OCI-LY3 (cell line): ENCODE measurements around the gene GON4L.
"Not testable (repeated sequence)": the region's sequence is repeated elsewhere in the genome, so short reads cannot be mapped to it uniquely, and the experiment has no call there.

ENCODE experiments used
- H2AFZ ChIP-seq: fragments of 200-600, 300-600 bp; shearing (Covaris generic); 2 replicates; pipeline ENCODE4 v1.6.0; 2014; ENCODE audit warnings: antibody characterized with exemption, low read depth, low read length
- H3K27ac ChIP-seq: fragments of 200-600, 300-600 bp; sonication (generic); 2 replicates; pipeline ENCODE4 v1.5.1; 2014; ENCODE audit warnings: mild to moderate bottlenecking, low read length, moderate library complexity, mixed read lengths
- H3K27me3 ChIP-seq: fragments of 200-600, 300-600 bp; sonication (generic); 2 replicates; pipeline ENCODE4 v1.6.1; 2014; ENCODE audit warnings: low read depth, low read length, mixed read lengths
- H3K36me3 ChIP-seq: fragments of 200-600, 300-600 bp; sonication (generic); replicated peaks from 2 replicates; pipeline ENCODE3; 2014; ENCODE audit warnings: low read depth, low read length, mixed read lengths
- H3K4me1 ChIP-seq: fragments of 300-600, 200-600 bp; sonication (generic); 2 replicates; pipeline ENCODE4 v1.6.1; 2014; ENCODE audit warnings: low read length, mixed read lengths
- H3K4me2 ChIP-seq: fragments of 200-600, 300-600 bp; sonication (generic); 2 replicates; pipeline ENCODE4 v1.6.1; 2014; ENCODE audit warnings: low read length, mixed read lengths
- H3K4me3 ChIP-seq: fragments of 300-600, 200-600 bp; sonication (generic); 2 replicates; pipeline ENCODE4 v1.5.1; 2014; ENCODE audit warnings: antibody characterized with exemption, mild to moderate bottlenecking, low read length, moderate library complexity
- H3K79me2 ChIP-seq: fragments of 300-600, 200-600 bp; shearing (Covaris generic); 2 replicates; pipeline ENCODE4 v1.6.1; 2014; ENCODE audit warnings: mild to moderate bottlenecking, low read length, mixed read lengths
- H3K9ac ChIP-seq: fragments of 300-600, 200-600 bp; shearing (Covaris generic); 2 replicates; pipeline ENCODE4 v1.6.0; 2014; ENCODE audit warnings: mild to moderate bottlenecking, low read length, moderate library complexity
- H3K9me3 ChIP-seq: fragments of 200-600, 300-600 bp; shearing (Covaris generic); 2 replicates; pipeline ENCODE4 v1.6.1; 2014; ENCODE audit warnings: low read length, mixed read lengths; ENCODE audit not compliant: insufficient read depth
- H4K20me1 ChIP-seq: fragments of 200-600, 300-600 bp; sonication (generic); 2 replicates; pipeline ENCODE4 v1.6.1; 2016; ENCODE audit warnings: low read length, mixed read lengths; ENCODE audit not compliant: insufficient read depth
- EZH2phosphoT487 ChIP-seq: fragments of 200-600 bp; shearing (Covaris generic); IDR thresholded peaks from 2 replicates; pipeline ENCODE4 v1.6.1; 2018; ENCODE audit warnings: antibody characterized with exemption, mixed run types, low read depth
- TF ChIP-seq, protein P1 (sequence below): fragments of 200-600, 300-600 bp; sonication (generic); IDR thresholded peaks from 2 replicates; pipeline ENCODE4 v1.5.1; 2014; ENCODE audit warnings: antibody characterized with exemption, low read length, low read depth

GON4L gene

DNA sequence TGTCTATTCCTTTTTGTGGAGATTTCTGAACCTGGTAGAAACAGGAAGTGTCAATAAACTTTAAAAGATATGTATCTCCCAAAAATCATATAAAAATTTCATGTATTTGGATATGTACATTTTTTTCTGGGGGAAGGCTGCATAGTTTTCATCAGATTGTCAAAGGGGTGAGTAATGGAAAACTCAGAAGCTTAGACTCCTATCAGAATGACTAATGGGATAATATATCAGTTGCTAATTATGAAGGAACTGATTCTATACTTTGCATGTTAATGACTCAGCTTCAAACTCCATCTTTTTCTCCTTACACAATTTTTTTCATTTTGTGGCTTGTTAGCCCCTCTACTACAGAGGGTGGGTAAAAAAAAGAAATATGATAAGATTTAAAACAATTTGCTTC, 55.9 kb downstream of the GON4L start:
- H2AFZ ChIP-seq = no peak overlapping the region
- no peak overlapping the region for H3K9ac ChIP-seq
- H3K9me3 ChIP-seq = no peaks in the 10 kb centered on the region
- H3K27me3 ChIP-seq = no peaks in the 10 kb centered on the region
- TF ChIP-seq, protein P1, sequence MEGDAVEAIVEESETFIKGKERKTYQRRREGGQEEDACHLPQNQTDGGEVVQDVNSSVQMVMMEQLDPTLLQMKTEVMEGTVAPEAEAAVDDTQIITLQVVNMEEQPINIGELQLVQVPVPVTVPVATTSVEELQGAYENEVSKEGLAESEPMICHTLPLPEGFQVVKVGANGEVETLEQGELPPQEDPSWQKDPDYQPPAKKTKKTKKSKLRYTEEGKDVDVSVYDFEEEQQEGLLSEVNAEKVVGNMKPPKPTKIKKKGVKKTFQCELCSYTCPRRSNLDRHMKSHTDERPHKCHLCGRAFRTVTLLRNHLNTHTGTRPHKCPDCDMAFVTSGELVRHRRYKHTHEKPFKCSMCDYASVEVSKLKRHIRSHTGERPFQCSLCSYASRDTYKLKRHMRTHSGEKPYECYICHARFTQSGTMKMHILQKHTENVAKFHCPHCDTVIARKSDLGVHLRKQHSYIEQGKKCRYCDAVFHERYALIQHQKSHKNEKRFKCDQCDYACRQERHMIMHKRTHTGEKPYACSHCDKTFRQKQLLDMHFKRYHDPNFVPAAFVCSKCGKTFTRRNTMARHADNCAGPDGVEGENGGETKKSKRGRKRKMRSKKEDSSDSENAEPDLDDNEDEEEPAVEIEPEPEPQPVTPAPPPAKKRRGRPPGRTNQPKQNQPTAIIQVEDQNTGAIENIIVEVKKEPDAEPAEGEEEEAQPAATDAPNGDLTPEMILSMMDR = no peak
- TF ChIP-seq EZH2phosphoT487 = no peak
- H3K4me1 ChIP-seq = peaks cover 15% of the 10 kb centered on the region
- H3K4me3 ChIP-seq = no peak overlapping the region
- peaks cover 25% of the 10 kb centered on the region for H3K36me3 ChIP-seq
- H3K27ac ChIP-seq = peak overlapping the region; percentile 19
- H3K4me2 ChIP-seq = peak overlapping the region; percentile 7
- no peaks in the 10 kb centered on the region for H3K79me2 ChIP-seq
- no peaks in the 10 kb centered on the region for H4K20me1 ChIP-seq

DNA sequence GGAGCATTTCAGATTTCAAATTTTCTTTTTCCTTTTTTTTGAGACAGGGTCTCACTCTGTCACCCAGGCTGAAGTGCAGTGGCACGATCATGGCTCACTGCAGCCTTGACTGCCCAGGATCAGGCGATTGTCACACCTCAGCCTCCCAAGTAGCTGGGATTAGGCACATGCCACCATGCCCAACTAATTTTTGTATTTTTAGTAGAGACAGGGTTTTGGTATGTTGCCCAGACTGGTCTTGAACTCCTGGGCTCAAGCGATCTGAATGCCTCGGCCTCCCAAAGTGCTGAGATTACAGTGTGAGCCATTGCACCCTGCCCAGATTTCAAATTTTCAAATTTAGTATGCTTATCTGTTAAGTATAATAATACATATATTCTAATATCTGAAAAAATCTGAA, 61.4 kb downstream of the GON4L start:
- H3K9ac ChIP-seq, H3K27ac ChIP-seq, H3K9me3 ChIP-seq, H2AFZ ChIP-seq, H3K4me1 ChIP-seq, H4K20me1 ChIP-seq, H3K4me2 ChIP-seq, H3K27me3 ChIP-seq, H3K79me2 ChIP-seq, H3K4me3 ChIP-seq: not testable (repeated sequence)
- H3K36me3 ChIP-seq = peaks cover 24% of the 10 kb centered on the region

DNA sequence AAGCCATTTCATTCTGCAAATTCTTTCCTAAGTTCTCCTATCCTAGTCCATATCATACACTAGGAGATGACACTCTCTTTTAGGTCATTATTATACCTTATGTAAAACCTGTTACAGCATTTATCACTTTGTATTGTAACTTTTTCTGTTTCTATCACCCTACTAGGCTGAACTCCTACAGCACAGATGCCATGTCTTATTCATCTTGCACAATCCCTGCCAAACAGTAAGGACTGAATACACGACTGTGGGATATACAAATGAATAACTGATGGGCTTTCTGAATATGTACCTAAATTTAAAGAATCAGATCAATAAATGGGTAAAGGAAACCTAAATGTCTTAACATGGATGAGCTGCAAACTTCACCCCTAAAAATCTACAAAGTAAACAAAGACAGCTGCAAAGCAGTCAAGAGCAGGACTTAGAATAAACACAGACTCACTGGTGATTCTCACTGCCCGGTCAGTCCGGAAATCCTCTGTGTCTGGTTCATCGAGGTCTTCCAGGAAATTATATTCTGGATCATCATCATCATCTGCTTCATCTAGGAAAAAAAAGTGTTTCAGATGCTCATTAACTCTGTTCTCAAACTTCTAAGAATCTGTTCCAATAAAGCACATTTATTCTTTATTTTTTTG, 62.3 kb downstream of the GON4L start:
- Histone ChIP-seq H2AFZ (no peak overlapping the region), H3K4me1 (no peaks in the 10 kb centered on the region), H3K9me3 (no peaks in the 10 kb centered on the region), H3K36me3 (peaks cover 23% of the 10 kb centered on the region), H3K9ac (no peak overlapping the region), H3K4me2 (no peak overlapping the region), H3K27me3 (no peaks in the 10 kb centered on the region), H3K27ac (no peak overlapping the region), H3K79me2 (no peaks in the 10 kb centered on the region), H4K20me1 (no peaks in the 10 kb centered on the region), H3K4me3 (no peak overlapping the region)
- TF ChIP-seq EZH2phosphoT487 = no peak
- TF ChIP-seq, protein P1 = no peak

DNA sequence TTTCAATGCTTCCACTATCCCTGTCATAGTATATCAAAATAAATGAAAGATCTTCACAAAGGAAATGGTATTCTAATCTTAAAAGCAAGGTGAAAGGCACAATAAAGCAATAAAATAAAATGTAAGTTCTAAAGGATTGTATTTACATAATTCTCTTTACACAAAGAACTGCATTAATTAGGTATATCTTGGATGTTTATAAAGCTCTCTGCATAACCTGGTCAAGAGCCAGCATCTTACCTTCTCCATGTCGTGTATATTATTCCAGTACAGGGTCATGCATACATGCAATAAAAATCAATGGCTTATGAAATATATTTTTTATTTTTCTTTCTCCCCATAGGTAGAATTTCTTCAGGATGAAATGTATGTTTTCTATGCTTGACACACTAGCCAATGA, 63.8 kb downstream of the GON4L start:
- Histone ChIP-seq H3K9me3 (no peaks in the 10 kb centered on the region), H3K4me3 (no peak overlapping the region), H3K4me2 (no peak overlapping the region), H3K27ac (no peak overlapping the region), H3K27me3 (no peaks in the 10 kb centered on the region), H4K20me1 (no peaks in the 10 kb centered on the region), H3K79me2 (no peaks in the 10 kb centered on the region), H3K36me3 (peaks cover 20% of the 10 kb centered on the region), H2AFZ (no peak overlapping the region), H3K9ac (no peak overlapping the region), H3K4me1 (no peaks in the 10 kb centered on the region)
- TF ChIP-seq, protein P1 = no peak
- no peak for TF ChIP-seq EZH2phosphoT487
